ENCODE results near the gene HSH2D.

HSH2D gene

GRCh38 chr19:16121141-16121540, 22.3 kb upstream of the HSH2D start:
- DNase-seq = no peak

DNA sequence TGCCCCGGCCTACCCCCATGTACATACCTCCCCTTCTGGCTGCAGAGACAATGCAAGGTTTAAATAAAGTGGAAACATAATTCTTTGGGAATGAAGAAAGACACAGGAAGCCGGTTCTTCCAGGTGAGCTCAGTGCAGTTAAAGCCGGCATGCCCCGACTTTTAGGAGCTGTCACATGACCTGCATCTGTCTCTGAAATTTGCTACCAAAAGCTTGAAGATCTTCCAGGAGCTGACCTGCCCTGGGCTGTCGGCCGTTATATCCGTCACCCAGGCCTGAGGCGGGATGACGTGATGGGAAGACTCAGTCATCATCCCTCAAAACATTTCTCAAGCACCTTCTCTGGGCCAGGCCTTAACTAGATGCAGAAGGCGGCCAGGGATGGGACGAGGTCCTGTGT, 21.5 kb upstream of the HSH2D start:
- DNase-seq = no peak

- no peak for DNase-seq
Measured at GRCh38 chr19:16124953-16125352, 18.5 kb upstream of the HSH2D start.

DNA sequence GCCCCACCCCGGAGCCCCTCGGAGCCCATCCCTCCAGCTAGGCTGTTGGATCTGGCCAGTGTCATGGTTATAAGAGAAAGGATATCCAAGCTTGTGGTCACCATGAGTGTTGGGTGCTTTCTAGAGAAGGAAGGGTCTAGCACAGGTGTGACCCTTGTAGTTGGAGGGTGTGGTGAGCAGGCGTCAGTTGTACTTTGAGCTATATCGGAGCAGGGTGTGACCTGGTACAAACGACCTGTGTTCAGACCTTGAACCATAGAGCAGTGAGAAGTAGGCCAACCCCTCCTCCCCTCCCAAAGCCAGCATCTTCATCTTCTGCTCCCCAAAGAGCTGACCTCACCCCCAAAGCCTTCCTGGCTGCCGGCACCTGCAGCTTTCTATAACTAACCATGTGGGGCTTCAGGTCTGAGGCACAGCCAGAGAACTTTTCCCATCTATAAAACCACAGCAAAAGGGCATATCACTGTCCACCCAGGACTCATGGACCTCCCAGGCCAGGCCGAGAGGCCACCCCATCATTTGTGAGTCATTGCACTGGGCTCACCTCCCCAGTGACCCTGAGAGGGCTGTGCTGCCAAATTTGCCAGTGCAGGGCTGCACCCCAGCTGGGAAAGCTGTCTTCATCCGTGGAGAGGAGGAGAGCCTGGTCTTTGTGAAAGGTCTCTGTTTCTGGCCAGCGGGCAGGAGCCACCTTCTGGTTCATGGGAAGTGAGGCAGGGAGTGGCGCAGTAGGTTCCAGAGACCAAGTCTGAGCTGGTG, 17.6 kb upstream of the HSH2D start:
- DNase-seq = no peak

DNA sequence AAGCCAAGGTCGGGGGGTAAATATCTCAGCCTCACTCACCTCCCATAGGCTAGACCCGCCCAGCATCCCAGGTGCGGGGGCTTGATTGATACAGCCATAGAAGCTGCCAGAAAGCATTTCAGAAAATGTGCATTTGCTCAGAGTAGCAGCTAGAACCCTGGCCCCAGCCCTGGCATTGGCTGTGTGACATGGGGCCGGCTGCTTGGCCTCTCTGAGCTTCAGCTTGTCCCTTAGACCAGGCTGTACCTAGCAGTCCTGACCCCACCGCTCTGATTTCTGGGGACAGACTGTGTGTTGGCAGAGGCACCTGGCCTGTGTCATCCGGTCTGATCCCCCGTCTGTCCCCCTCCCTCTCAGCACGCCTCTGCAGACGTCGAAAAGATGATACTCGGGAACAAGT, 16.4 kb upstream of the HSH2D start:
- no peak for DNase-seq

GRCh38 chr19:16127776-16128371, 15.6 kb upstream of the HSH2D start:
- DNase-seq = no peak

GRCh38 chr19:16131648-16132047, 11.8 kb upstream of the HSH2D start:
- no peak for DNase-seq

DNA sequence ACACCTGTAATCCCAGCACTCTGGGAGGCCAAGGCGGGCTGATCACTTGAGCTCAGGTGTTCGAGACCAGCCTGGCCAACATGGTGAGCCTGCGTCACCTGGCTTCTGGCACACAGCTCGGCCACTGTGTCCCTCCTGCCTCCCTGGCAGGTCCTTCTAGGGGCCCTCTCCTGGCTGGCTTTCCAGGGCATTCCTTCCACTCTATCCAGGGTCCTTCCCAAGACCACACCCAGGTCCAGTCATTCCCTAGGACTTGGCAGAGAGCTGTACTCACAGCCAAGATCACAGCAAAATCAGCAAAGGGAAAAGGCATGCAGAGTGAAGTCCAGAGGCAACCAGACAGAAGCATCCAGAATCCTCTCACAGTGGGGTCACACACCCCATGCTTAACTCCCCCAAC, 9.7 kb upstream of the HSH2D start:
- DNase-seq = no peak

DNA sequence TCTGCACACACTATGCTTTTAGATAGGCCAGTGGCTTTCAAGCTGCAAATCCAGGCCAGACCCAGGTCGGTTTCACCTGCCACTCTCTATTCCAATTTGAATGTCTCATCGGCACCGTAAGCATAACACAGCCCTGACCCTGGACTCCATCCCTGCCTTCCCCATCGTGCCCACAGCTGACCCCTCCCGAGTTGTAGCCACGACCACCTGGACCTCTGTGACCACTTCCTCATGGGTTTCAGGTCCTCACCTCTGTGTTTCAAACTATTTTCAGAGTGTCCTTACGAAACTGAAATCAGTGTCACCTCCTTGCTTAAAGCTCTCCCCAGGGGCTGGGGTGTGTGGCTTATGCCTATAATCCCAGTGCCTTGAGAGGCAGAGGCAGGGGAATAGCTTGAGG, 9.0 kb upstream of the HSH2D start:
- no peak for DNase-seq

DNA sequence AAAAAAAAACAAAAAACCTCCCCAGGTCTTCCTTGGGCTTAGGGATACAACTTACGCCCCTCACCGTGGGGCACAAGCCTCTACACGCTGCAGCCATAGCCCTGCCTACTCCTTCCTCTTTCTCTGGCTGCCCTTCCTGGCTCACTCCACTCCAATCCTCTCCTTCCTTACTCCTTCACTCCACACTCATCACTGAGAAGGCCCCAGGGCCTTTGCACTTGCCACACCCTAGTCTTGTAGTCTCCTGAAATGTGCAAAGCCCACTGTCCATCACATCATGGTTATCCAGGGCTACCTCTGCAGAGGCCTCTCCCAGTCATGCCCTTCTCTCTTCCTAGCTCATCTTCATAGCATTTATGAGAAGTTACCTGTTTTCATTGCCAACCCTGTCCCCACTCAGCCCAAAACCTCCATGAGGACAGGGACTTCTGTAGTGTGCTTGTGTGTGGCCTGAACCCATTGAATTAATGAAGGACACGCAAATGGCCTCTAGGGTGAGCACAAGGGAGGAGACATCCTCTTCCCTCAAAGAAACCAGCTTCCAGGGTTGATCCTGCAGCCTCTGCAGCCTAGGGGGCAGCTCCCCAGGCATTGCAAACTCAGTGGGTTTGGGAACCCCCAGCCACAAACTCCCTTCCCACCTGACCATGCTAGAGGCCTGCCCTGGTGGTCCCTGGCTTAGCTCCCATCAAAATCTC, 7.9 kb upstream of the HSH2D start:
- no peak for DNase-seq

DNA sequence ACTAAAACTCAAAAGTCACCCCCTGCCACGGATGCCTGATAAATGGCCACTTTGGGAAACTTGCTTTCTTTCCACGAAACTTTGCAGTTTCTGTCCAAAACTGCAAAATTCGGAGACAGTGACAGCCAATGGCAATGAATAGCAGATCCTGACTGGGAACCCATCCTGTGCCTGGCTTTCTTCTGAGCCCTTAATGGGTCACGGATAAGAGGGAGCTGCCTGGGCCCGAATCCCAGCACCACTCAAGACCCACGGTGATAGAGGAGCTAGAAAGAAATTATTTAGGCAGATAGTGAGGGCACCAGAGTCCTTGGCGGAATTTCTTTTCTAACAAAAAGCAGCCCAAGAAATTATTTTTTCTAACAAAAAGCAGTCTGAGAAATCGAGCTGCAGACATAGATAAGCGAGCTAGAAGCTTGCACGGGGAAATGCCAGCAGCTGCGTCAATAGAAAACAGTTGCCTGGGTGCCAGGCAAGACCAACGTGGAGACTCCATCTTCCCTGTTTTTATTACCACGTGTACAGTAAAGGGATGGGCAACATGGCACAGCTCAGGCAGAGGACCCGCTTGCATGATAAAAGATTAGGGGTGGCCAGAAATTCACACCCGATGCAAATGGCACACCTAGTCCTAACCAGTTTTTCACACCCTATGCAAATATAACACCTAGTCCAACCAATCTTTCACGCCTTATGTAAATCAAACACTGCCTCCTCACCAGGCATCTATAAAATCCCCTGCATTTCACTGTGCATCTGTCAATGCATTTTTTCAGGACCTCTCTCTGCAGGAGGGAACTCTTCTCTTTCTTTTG, 7.1 kb upstream of the HSH2D start:
- DNase-seq = no peak

DNA sequence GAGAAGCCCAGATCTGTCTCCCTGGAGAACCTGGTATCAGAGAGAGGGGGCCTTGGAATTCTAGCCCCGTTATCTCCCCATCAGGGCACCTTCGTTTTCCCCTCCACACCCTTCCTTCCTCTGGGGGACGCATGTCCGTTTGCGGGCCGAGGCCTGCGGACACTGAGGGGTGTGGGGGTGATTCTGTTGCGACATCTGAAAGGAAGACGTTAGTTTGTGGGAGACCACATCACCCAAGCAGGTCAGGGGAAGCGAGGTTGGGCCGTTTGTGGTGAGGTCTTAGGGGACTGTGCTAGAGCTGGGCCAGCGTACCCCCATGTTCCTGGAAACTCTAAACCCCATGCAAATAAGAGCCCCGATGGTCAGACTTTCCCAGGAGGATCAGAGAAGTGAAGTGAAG, 3.7 kb upstream of the HSH2D start:
- no peak for DNase-seq

DNA sequence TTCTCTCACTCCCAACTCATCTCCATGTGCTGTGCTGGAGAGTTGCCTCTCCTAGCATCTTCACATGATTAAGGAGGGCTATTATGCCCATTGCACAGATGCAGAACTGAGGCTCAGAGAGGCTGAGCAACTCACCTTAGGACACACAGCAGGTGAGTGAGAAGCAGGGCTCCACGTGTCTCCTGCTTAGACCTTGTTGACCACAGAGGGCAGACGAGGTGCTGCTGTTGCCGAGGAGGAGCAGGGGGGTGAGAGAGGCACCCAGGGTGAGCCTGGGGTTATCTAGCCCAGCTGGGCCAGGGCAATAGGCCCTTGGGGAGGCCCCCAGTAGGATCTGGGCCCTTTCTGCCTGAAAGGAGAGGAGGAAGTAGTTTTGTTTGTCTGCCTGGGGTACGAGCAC, 2.4 kb upstream of the HSH2D start:
- DNase-seq = no peak

GRCh38 chr19:16142032-16142580, 1.4 kb upstream of the HSH2D start:
- no peak for DNase-seq

- no peak for DNase-seq
Measured at GRCh38 chr19:16144216-16144581, 714 bp downstream of the HSH2D start.

DNA sequence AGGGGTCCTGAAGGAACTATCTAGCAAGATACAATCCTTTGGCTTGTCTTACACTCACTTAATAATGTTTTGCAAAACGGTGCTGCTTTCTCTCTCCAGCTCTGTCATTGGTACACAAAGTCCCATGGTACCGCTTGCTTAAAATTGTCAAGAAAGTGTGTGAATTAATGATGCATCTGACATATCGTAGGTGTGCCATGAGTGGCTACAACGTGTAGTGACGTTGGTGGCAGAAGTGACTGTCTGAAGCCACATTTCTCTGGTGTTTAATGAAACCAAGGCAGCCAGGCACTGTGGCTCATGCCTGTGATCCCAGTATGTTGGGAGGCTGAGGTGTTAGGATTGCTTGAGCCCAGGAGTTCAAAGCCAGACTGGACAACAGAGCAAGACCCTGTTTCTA, 2.6 kb downstream of the HSH2D start:
- no peak for DNase-seq

GRCh38 chr19:16148443-16149229, 5.2 kb downstream of the HSH2D start:
- no peak for DNase-seq

GRCh38 chr19:16153582-16154336, 10.3 kb downstream of the HSH2D start:
- no peak for DNase-seq

- no peak for DNase-seq
Measured at GRCh38 chr19:16154557-16154956, 11.1 kb downstream of the HSH2D start.

DNA sequence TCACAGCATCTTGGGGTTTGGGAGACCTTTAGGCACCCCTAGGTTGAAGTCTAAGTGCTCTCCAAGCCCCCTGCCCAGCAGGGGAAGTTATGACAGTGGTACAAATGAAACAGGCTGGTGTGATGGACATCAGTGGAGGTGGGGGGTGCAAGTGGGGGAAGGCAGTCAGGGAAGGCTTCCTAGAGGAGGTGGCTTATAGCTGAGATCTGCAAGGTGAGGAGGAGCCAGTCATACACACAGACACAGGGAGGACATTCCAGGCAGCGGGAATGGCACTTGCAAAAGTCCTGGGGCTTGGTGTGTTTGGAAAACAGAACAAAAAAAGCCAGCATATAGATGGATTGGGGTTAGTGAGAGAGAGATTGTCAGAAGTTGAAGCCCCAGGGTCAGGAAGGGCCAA, 11.6 kb downstream of the HSH2D start:
- DNase-seq = no peak

DNA sequence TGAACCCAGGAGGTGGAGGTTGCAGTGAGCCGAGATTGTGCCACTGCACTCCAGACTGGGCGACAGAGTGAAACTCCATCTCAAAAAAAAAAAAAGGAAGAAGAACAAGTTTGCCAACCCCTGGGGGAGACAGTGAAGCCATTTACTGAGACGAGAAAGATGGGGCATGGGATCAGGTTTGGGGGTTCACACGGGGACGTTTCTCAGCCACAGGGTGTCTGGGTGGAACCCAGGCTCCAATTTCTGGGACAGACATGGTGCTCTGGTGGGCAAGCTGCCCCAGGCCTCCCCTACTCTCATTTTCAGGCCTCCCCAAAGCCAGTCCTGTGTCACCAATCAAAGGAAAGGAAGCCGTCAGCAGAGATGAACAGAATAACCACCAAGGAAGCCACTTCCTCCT, 13.4 kb downstream of the HSH2D start:
- DNase-seq = no peak

- no peak for DNase-seq
Measured at GRCh38 chr19:16157601-16158000, 14.1 kb downstream of the HSH2D start.
